CD4-positive, CD25-positive, alpha-beta regulatory T cell (primary cell): ENCODE measurements around the gene RNASEH2A. TPM values are rescaled to one million over a fixed set of nuclear protein-coding genes. Genes with fewer than 3 reads are reported as not detected.
"Not testable (repeated sequence)": the region's sequence is repeated elsewhere in the genome, so short reads cannot be mapped to it uniquely, and the experiment has no call there.

Experiments
- ATAC-seq, 2 donors: fragments of 150-1000 bp; cut with Tn5 transposase; one replicate each; pipeline ENCODE4 v1.10.0; 2021; ENCODE audit warnings: low read depth in 2 of 2, moderate number of reproducible peaks in 2 of 2, moderate library complexity in 1 of 2
- DNase-seq, 3 donors: peaks; one replicate each; pipeline versions ENCODE4 v3.0.0 to v3.0.0-alpha.2; 2012 to 2022; ENCODE audit warnings: mixed read lengths in 1 of 3
- H3K27ac ChIP-seq: one replicate; pipeline ENCODE4 v1.7.0; 2013; ENCODE audit warnings: mild to moderate bottlenecking, low read length; ENCODE audit not compliant: insufficient read depth, poor library complexity, severe bottlenecking
- H3K27me3 ChIP-seq: one replicate; pipeline ENCODE4 v1.7.0; 2013; ENCODE audit warnings: low read length; ENCODE audit not compliant: control insufficient read depth, insufficient read depth
- H3K36me3 ChIP-seq: one replicate; pipeline ENCODE4 v1.7.0; 2013; ENCODE audit warnings: mild to moderate bottlenecking, low read length, moderate library complexity; ENCODE audit not compliant: control insufficient read depth, insufficient read depth
- H3K4me1 ChIP-seq: 2 replicates; pipeline ENCODE4 v1.7.0; 2013; ENCODE audit warnings: mild to moderate bottlenecking, low read length; ENCODE audit not compliant: insufficient read depth, control insufficient read depth, poor library complexity, severe bottlenecking
- H3K4me3 ChIP-seq: one replicate; pipeline ENCODE4 v1.7.0; 2013; ENCODE audit warnings: low read depth, mild to moderate bottlenecking, low read length, moderate library complexity
- H3K9me3 ChIP-seq, 2 experiments: 1 replicate in 1 of 2; 2 replicates in 1 of 2; pipeline ENCODE4 v1.7.0; 2013; ENCODE audit warnings: low read length in 2 of 2, mild to moderate bottlenecking in 1 of 2, moderate library complexity in 1 of 2; ENCODE audit not compliant: control insufficient read depth in 2 of 2
- H3K27ac Mint-ChIP-seq, 3 donors: one replicate each; pipeline ENCODE4 v1.8.0; 2020 to 2022; ENCODE audit warnings: mild to moderate bottlenecking in 3 of 3, mixed read lengths in 3 of 3, moderate library complexity in 2 of 3
- H3K27me3 Mint-ChIP-seq: one replicate; pipeline ENCODE4 v1.8.0; 2022; ENCODE audit warnings: mild to moderate bottlenecking, mixed read lengths
- H3K36me3 Mint-ChIP-seq: one replicate; pipeline ENCODE4 v1.8.0; 2020; ENCODE audit warnings: mixed read lengths
- H3K4me1 Mint-ChIP-seq, 4 donors: one replicate each; pipeline ENCODE4 v1.8.0; 2020 to 2022; ENCODE audit warnings: mixed read lengths in 4 of 4, mild to moderate bottlenecking in 1 of 4
- H3K4me3 Mint-ChIP-seq, 4 donors: one replicate each; pipeline ENCODE4 v1.8.0; 2020 to 2022; ENCODE audit warnings: mild to moderate bottlenecking in 4 of 4, mixed read lengths in 4 of 4, moderate library complexity in 3 of 4
- H3K9me3 Mint-ChIP-seq, 7 donors: one replicate each; pipeline ENCODE4 v1.8.0; 2020 to 2022; ENCODE audit warnings: mixed read lengths in 7 of 7, mild to moderate bottlenecking in 3 of 7, moderate library complexity in 2 of 7
- polyA plus RNA-seq, 4 donors: library from polyadenylated mRNA; unstranded; fragments of 300-500 nt; fragmentation: Illumina TruSeq; gene quantifications; one replicate each; pipeline ENCODE4 v1.2.3, GENCODE V29; 2021
- total RNA-seq: library from RNA; stranded (reverse); gene quantifications from one replicate; pipeline ENCODE4 v1.2.3, GENCODE V29; 2022

RNASEH2A gene
- total and polyA plus RNA-seq, 5 donors from 2014 or later = 4.7 to 27.5 (median 22.9) TPM

DNA sequence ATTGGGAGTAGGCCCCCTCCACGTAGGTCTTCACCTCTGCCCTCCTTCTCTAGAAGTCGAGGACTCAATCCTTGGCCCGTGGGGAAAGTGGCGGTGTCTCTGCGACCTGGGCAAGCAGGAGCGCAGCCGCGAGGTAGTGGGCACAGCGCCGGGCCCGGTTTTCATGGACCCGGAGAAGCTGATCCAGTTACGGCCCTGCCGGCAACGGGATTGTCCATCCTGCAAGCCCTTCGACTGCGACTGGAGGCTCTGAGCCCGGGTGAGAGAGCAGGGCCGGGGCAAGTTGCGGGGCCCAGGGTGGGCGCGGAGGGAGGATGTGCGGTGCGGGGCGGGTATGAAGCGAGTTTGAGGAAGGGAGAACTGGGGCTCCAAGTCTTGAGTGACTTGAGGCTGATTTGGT is 2.3 kb upstream of the RNASEH2A start:
- Histone ChIP-seq H3K36me3 (no peaks in the 10 kb centered on the region), H3K27ac (no peak overlapping the region), H3K4me1 (peaks cover 38% of the 10 kb centered on the region), H3K27me3 (no peaks in the 10 kb centered on the region), H3K4me3 (no peak overlapping the region), H3K9me3 (no peaks in the 10 kb centered on the region)
- DNase-seq (no peak), ATAC-seq (no peak)
- Mint-ChIP-seq H3K9me3 (no peaks in the 10 kb centered on the region), H3K4me3 (peak overlapping the region in 3 of 4 donors; percentile 15 to 65 (median 41)), H3K27me3 (peaks cover 4% of the 10 kb centered on the region), H3K27ac (peak overlapping the region in 1 of 3 donors; percentile 7), H3K36me3 (peaks cover 8% of the 10 kb centered on the region), H3K4me1 (peaks cover 10 to 45% (median 17%) of the 10 kb centered on the region in 4 donors)

DNA sequence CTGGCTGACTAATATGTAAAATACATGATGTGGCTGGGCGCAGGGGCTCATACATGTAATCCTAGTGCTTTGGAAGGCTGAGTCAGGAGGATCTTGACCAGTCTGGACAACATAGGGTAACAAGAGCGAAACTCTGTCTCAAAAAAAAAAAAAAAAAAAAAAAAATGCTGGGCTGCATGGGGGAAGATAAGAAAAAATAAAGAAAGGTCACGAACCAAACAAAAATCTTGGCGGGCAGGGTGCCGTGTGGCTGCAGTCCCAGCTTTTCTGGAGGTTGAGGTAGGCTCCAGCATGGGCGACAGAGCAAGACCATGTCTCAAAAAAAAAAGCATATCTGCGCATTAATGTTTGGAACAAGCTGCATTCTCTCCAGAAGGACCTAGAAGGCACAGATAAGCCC is 8.7 kb downstream of the RNASEH2A start:
- Mint-ChIP-seq H3K36me3 (peaks cover 12% of the 10 kb centered on the region), H3K27me3 (no peaks in the 10 kb centered on the region), H3K9me3 (no peaks in the 10 kb centered on the region), H3K4me3 (no peak overlapping the region), H3K27ac (no peak overlapping the region), H3K4me1 (no peaks in the 10 kb centered on the region)
- H3K27me3 ChIP-seq = no peaks in the 10 kb centered on the region
- H3K27ac ChIP-seq = no peak overlapping the region
- H3K36me3 ChIP-seq = peaks cover 6% of the 10 kb centered on the region
- no peak overlapping the region for H3K4me3 ChIP-seq
- ATAC-seq = no peak
- DNase-seq = no peak
- no peaks in the 10 kb centered on the region for H3K4me1 ChIP-seq
- H3K9me3 ChIP-seq = no peaks in the 10 kb centered on the region

DNA sequence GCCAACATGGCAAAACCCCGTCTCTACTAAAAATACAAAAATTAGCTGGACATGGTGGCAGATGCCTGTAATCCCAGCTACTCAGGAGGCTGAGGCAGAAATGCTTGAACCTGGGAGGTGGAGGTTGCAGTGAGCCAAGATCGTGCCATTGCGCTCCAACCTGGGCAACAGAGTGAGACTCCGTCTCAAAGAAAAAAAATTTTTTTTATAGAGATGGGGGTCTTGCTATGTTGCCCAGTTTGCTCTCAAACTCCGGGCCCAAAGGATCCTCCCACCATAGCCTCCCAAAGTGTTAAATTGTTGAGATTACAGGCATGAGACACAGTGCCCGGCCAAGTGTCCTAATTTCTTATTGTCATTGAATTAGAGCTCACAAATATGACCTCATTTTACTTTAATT is 10.8 kb downstream of the RNASEH2A start:
- H3K4me1 Mint-ChIP-seq, H3K36me3 ChIP-seq, H3K4me3 ChIP-seq, H3K4me3 Mint-ChIP-seq, H3K27ac Mint-ChIP-seq, H3K27me3 ChIP-seq, ATAC-seq, H3K9me3 ChIP-seq, H3K4me1 ChIP-seq, H3K9me3 Mint-ChIP-seq, DNase-seq, H3K27me3 Mint-ChIP-seq, H3K27ac ChIP-seq: not testable (repeated sequence)
- H3K36me3 Mint-ChIP-seq = peaks cover 12% of the 10 kb centered on the region

DNA sequence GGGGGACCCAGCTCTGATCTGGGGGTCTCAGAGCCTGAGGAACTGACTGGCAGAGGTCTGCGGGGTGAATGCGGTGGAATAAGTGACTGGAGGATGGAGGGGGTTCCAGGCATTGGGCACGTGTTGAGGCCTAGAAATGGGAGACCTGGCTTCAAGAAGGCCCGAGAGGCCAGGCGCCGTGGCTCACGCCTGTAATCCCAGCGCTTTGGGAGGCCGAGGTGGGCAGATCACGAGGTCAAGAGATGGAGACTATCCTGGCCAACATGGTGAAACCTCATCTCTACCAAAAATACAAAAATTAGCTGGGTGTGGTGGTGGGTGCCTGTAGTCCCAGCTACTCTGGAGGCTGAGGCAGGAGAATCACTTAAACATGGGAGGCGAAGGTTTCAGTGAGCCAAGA is 11.4 kb downstream of the RNASEH2A start:
- not testable (repeated sequence) for H3K4me3 Mint-ChIP-seq, ATAC-seq, H3K4me1 ChIP-seq, H3K4me1 Mint-ChIP-seq, H3K36me3 ChIP-seq, H3K27me3 Mint-ChIP-seq, H3K9me3 ChIP-seq, H3K27ac Mint-ChIP-seq, H3K27ac ChIP-seq, H3K9me3 Mint-ChIP-seq, H3K27me3 ChIP-seq, DNase-seq, H3K4me3 ChIP-seq
- H3K36me3 Mint-ChIP-seq = peaks cover 11% of the 10 kb centered on the region

DNA sequence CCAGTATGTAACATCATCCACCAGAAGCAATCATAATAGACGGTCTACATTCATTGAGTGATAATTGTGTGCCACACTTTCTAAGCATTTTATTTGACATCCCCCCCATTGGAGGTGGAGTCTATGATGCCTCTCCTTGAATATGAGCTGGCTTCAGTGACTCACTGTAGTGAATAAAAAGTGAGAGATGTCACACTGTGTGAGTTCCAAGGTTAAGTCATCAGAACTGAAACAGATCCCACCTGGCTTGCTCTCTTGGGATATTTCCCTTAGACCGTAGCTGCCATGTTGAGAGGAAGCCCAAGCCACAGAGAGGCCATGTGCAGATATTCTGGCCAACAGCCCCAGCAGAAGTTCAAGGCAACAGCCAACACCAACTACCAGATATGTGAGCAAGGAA is 15.4 kb downstream of the RNASEH2A start:
- H3K27ac Mint-ChIP-seq = no peak overlapping the region
- peaks cover 12% of the 10 kb centered on the region for H3K27me3 Mint-ChIP-seq
- Histone ChIP-seq H3K4me1 (peaks cover 6% of the 10 kb centered on the region), H3K9me3 (no peaks in the 10 kb centered on the region), H3K4me3 (no peak overlapping the region), H3K27me3 (no peaks in the 10 kb centered on the region), H3K27ac (no peak overlapping the region), H3K36me3 (no peaks in the 10 kb centered on the region)
- H3K4me3 Mint-ChIP-seq = no peak overlapping the region
- peaks cover 4% of the 10 kb centered on the region for H3K36me3 Mint-ChIP-seq
- no peak for ATAC-seq
- H3K9me3 Mint-ChIP-seq = no peaks in the 10 kb centered on the region
- H3K4me1 Mint-ChIP-seq = peaks cover 0 to 8% (median 1%) of the 10 kb centered on the region in 4 donors
- DNase-seq = no peak

DNA sequence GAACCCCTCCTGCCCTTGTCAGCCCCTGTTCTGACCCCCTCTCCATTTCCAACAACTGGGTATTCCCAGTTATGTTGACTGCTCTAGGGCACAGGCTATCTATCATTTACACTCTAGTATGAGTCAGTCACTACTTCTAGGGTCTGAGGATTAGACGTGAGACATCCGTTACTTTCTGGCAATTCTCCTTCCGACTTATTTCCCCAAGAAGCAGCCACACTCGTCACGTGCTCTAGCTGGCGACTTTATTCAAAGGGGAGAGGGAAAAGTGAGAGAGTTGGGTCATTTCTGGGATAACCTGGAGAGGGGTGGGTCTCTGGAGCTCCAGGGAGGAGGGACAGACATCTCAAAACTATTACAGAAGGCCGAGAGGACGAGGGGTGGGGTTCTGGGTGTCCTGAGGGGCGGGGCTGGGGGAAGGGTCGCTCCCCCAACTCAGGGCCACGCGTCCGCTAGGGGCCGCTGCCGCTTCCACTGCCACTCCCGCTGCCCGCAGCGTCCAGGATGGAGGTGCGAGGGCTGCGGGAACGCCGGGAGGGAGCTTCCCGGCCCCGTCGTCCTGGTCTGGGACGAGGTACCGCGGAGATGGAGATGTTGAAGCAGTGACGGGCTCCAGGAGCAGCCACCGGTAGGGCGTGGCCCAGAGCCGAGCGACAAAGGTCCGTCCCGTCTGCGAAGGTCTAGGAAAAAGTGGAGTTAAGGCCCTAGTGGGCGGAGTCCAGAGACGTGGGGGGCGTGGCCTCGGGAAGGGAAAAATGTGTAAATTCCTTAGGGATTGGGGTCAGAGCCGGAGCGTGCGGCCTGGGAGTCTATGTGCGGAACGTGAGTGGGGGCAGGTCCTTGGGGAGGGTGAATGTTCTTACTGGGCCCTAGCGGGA is 19.1 kb downstream of the RNASEH2A start:
- Mint-ChIP-seq H3K27me3 (peaks cover 27% of the 10 kb centered on the region), H3K27ac (no peak overlapping the region), H3K4me3 (peak overlapping the region in 1 of 4 donors; percentile 17), H3K36me3 (no peaks in the 10 kb centered on the region), H3K9me3 (peaks cover 0 to 5% (median 0%) of the 10 kb centered on the region in 7 donors), H3K4me1 (peaks cover 0 to 8% (median 1%) of the 10 kb centered on the region in 4 donors)
- Histone ChIP-seq H3K27me3 (peaks cover 8% of the 10 kb centered on the region), H3K4me1 (peaks cover 6% of the 10 kb centered on the region), H3K27ac (no peak overlapping the region), H3K9me3 (no peaks in the 10 kb centered on the region), H3K36me3 (no peaks in the 10 kb centered on the region), H3K4me3 (no peak overlapping the region)
- DNase-seq (peak in 1 of 3 donors; percentile 28), ATAC-seq (no peak)

DNA sequence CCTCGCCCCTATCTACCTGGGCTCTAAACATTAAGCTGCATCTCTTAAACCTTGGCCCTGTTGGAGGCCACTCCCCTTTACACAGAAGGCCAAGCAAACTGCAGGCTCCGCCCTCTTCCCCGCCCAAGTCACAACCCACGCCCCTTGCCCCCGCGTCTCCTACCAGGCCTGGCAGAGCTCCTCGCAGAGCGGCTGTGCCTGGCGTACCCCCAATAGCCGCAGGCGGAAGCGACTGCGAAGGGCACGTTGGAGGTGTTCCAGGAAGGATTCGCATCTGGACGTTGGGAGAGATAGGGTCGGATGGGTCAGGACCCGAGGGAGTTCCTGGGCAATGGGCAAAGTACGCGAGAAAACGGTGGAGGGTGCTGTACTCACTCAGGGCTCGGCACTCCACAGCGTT is 22.1 kb downstream of the RNASEH2A start:
- DNase-seq (peak in 1 of 3 donors; percentile 58), ATAC-seq (no peak)
- H3K36me3 ChIP-seq = no peaks in the 10 kb centered on the region
- Mint-ChIP-seq H3K4me3 (no peak overlapping the region), H3K27me3 (peaks cover 52% of the 10 kb centered on the region), H3K9me3 (peaks cover 0 to 11% (median 0%) of the 10 kb centered on the region in 7 donors), H3K27ac (no peak overlapping the region), H3K4me1 (peaks cover 6 to 20% (median 14%) of the 10 kb centered on the region in 4 donors), H3K36me3 (no peaks in the 10 kb centered on the region)
- peaks cover 34% of the 10 kb centered on the region for H3K27me3 ChIP-seq
- H3K9me3 ChIP-seq = no peaks in the 10 kb centered on the region
- no peak overlapping the region for H3K27ac ChIP-seq
- H3K4me1 ChIP-seq = peaks cover 12% of the 10 kb centered on the region
- no peak overlapping the region for H3K4me3 ChIP-seq

DNA sequence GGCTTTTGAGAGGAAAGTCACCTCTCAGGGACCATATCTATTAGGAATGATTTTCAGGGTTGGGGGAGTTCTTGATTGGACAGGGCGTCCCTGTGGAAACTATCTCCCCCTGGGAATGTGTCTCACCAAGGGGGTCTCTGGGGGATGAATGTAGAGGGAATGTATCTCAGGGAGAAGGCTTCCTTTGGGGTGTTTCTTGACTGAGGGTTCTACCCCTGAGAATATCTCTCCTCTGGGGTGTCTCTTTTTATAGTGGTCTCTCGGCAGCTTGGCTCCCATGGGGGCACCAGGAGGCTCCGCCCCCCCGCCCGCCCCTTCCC is 27.0 kb downstream of the RNASEH2A start:
- H3K4me3 ChIP-seq = peak overlapping the region; percentile 50

More for the DNA sequence above, 27.0 kb downstream of the RNASEH2A start:
- Mint-ChIP-seq H3K27ac (peak overlapping the region in 1 of 3 donors; percentile 9), H3K27me3 (peaks cover 83% of the 10 kb centered on the region), H3K4me3 (peak overlapping the region; percentile 62 to 82 (median 70)), H3K9me3 (peaks cover 0 to 16% (median 0%) of the 10 kb centered on the region in 7 donors), H3K4me1 (peaks cover 6 to 35% (median 19%) of the 10 kb centered on the region in 4 donors), H3K36me3 (no peaks in the 10 kb centered on the region)
- Histone ChIP-seq H3K36me3 (no peaks in the 10 kb centered on the region), H3K9me3 (no peaks in the 10 kb centered on the region), H3K4me1 (peaks cover 21% of the 10 kb centered on the region), H3K27ac (no peak overlapping the region), H3K27me3 (peaks cover 54% of the 10 kb centered on the region)
- DNase-seq (no peak), ATAC-seq (no peak)
